GM06990 (cell line): ENCODE results near the gene C5orf63.

Experiments used
- DNase-seq: peaks from one replicate; pipeline ENCODE4 v3.0.0-alpha.2; 2011; ENCODE audit not compliant: insufficient read length; ENCODE audit errors: extremely low read depth
- H3K27me3 ChIP-seq: replicated peaks from 2 replicates; pipeline ENCODE4 v1.6.0; 2011; ENCODE audit warnings: low read length; ENCODE audit not compliant: control insufficient read depth, insufficient read depth
- H3K36me3 ChIP-seq: 2 replicates; pipeline ENCODE4 v1.5.1; 2011; ENCODE audit warnings: low read length; ENCODE audit not compliant: control insufficient read depth, insufficient read depth
- H3K4me3 ChIP-seq: replicated peaks from 2 replicates; pipeline ENCODE4 v1.5.1; 2011; ENCODE audit warnings: low read depth, mild to moderate bottlenecking, control low read depth, low read length
- CTCF ChIP-seq: IDR thresholded peaks from 2 replicates; pipeline ENCODE4 v1.5.1; 2011; ENCODE audit warnings: low read length, control low read depth, mild to moderate bottlenecking, inconsistent platforms; ENCODE audit not compliant: insufficient read depth, poor library complexity, severe bottlenecking

C5orf63 gene

DNA sequence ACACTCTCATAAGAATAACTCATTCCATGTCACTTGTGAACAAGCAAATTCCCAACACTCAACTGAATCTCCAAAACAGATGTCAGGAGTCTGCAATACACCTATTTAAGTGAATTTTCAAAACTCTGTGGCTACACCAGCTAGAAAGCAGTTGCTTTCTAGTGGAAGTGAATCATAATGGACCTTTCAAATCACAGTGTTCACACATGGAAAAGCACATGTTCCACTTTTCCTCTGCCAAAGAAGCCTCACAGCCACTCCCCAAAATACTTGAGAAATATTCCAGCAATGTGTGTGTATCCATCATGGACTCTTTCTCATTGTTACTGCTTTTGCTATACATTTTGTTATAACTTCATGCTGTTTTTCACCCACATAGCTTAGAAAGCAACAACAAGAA, 60.4 kb downstream of the C5orf63 start:
- Histone ChIP-seq H3K27me3 (no peaks in the 10 kb centered on the region), H3K4me3 (no peak overlapping the region), H3K36me3 (no peaks in the 10 kb centered on the region)
- no peak for DNase-seq
- TF ChIP-seq CTCF, result no peak

- Histone ChIP-seq H3K27me3 (no peaks in the 10 kb centered on the region), H3K4me3 (no peak overlapping the region), H3K36me3 (no peaks in the 10 kb centered on the region)
- DNase-seq, result peak; percentile 73
- TF ChIP-seq CTCF, result no peak
Observed at GRCh38 chr5:127011961-127012644, 61.2 kb downstream of the C5orf63 start.

DNA sequence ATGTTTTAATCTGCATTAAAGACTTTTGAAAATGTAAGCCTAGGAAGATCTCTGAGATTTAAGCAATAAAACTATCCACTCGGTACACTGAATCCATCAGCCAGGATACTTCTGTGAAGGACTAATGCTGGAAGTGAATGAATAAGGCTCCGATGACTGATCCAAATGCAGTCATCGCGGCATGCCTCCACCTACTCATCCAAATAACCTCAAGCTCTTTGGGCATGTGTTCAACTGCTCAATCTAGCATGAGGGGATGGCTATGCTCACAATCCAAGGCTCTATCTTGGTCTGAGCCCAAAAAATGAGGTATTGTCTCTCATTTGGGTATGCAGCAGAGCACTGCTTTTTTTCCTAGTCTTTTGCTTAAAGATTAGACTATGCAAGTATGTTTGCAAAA, 62.1 kb downstream of the C5orf63 start:
- no peak for TF ChIP-seq CTCF
- H3K36me3 ChIP-seq, result no peaks in the 10 kb centered on the region
- H3K4me3 ChIP-seq, result no peak overlapping the region
- DNase-seq, result no peak
- no peaks in the 10 kb centered on the region for H3K27me3 ChIP-seq

GRCh38 chr5:127010362-127010761, 62.9 kb downstream of the C5orf63 start:
- Histone ChIP-seq H3K4me3 (no peak overlapping the region), H3K27me3 (no peaks in the 10 kb centered on the region), H3K36me3 (no peaks in the 10 kb centered on the region)
- DNase-seq, result no peak
- no peak for TF ChIP-seq CTCF

- Histone ChIP-seq H3K27me3 (no peaks in the 10 kb centered on the region), H3K4me3 (no peak overlapping the region), H3K36me3 (no peaks in the 10 kb centered on the region)
- DNase-seq, result no peak
- no peak for TF ChIP-seq CTCF
Observed at GRCh38 chr5:127009784-127010183, 63.5 kb downstream of the C5orf63 start.
